CMK (cell line): ENCODE measurements around the gene SOST.
"Not testable (repeated sequence)": the region's sequence is repeated elsewhere in the genome, so short reads cannot be mapped to it uniquely, and the experiment has no call there.

Experiments
- DNase-seq: peaks from one replicate; pipeline ENCODE4 v3.0.0-alpha.2; 2010; ENCODE audit warnings: low read depth

Gene SOST

DNA sequence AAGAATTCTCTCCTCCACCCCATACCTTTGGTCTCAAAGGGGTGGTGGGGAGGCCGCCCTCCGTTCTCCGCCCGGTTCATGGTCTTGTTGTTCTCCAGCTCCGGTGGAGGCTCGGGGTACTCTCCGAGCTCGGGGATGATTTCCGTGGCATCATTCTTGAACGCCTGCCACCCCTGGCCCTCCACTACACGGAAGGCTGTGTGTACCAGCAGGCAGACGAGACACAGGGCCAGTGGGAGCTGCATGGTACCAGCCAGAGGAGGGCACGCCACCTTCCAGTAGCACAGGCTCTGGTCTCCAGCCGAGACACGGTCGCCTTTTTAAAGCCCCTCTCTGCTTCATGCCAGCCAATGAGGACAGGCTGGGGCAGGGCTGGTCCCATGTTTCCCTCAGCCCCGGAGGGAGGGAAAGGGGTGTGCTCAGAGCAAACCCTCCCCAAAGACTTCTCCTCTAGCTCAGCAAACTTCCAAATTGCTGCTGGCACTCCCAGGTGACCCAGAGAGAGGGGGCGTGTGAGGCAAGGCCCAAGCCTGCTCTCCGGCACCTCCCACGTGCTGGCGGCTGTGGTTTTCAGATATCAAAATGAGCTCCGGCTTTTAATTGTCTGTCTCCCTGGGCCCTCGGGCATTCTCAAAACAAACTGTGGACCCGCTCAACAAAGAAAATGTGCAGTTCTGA lies at the start of gene SOST:
Gene SOST, minus strand, starts transcription at position 295 of the 678 bp plus-strand sequence. Its CDS starts 50 bp downstream, at position 245.
- DNase-seq, result no peak

- no peak for DNase-seq
Measured at GRCh38 chr17:43808076-43808475, 49.5 kb upstream of the SOST start.

GRCh38 chr17:43805117-43805516 lies 46.5 kb upstream of the SOST start:
- no peak for DNase-seq

GRCh38 chr17:43803758-43804157 lies 45.2 kb upstream of the SOST start:
- DNase-seq, result no peak

DNA sequence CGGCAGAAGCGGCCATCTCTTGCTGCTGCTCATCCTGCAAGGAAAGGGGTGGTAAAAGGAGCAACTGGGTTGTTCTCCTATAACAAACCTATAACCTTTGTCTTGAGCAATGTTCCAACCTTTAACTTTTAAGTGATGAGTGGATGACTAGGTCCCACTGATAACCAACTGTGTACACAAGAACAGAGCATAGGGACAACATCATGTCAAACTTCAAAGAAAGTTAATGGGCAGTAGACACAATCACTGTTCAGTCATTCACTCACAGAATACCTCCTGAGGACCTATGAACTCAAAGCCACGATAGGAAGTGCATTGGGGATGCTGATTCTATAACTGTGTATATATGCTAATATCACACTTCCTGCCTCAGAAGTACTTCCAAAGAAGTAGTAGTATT lies 43.3 kb upstream of the SOST start:
- DNase-seq, result no peak

- DNase-seq, result no peak
Measured at GRCh38 chr17:43800736-43801135, 42.1 kb upstream of the SOST start.

DNA sequence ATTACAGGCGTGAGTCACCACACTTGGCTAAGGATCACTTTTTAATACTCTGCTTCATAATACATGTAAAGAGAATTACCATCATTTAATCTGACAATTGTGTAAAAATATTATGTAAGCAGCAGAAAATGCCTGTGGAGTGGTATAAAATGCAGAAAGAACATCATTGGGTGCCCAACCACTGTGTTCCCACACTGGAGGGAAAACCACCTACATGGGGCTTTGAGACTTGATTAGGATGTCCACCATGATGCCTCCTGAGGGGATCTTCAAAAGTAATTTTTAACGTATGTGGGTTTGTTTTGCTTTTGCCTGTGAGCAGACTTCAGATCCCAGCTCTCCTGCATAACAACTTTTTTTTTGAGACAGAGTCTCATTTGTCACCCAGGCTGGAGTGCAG lies 40.5 kb upstream of the SOST start:
- DNase-seq, result no peak

DNA sequence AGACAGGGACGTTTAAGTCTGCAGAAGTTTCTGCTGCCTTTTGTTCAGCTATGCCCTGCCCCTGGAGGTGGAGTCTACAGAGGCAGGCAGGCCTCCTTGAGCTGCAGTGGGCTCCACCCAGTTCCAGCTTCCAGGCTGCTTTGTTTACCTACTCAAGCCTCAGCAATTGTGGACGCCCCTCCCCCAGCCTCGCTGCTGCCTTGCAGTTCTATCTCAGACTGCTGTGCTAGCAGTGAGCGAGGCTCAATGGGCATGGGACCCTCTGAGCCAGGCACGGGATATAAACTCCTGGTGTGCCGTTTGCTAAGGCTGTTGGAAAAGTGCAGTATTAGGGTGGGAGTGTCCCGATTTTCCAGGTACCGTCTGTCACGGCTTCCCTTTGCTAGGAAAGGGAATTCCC lies 39.4 kb upstream of the SOST start:
- DNase-seq, result not testable (repeated sequence)

- DNase-seq, result not testable (repeated sequence)
Measured at GRCh38 chr17:43792668-43793067, 34.1 kb upstream of the SOST start.

DNA sequence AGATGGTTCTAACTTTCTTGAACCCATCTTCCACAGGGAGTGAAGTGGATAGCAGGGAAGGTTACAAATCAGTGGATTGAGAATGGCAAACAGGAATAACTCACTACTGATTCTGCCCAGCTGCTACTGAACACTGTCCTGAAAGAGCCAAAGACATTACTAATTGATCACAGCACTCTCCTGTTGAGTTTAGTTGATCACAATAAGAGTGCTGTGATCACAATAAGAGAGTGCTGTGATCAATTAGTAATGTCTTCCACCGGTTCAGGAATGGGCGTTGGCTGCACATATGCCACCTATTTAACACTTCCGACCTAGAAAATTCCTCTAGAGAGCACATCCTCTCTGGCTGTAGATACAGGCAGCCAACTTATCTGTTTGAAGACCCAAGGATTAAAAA lies 33.0 kb upstream of the SOST start:
- DNase-seq, result no peak

DNA sequence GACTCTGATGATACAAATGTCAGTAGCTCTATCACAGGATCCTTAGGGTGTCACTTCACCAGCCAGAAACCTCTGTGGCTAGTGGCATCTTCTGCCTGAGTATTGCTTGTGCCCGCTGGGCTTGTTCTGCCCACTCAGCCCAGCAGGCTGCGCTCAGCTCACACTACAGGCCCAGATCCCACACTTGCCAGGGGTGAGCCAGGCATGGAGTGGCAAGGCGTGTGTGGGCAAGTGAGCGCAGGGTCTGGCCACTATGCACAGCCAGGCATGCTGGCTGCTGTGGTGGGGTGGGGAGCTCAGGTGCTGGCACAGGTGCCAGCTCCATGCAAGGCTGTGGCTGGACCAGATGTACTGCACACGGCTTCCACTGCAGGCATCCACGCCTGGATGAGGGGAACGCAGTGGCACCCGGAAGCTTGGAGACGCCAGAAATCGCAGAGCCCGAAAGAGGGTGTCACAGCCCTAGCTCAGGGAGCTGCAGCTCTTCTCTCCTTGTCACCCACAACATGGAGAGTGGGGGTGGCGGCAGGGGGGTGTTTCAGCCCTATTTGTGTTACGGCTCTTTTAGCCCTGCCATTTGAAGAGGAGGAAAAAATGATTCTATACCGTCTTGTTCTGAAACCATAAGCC lies 31.8 kb upstream of the SOST start:
- no peak for DNase-seq

GRCh38 chr17:43789482-43789881 lies 30.9 kb upstream of the SOST start:
- no peak for DNase-seq

DNA sequence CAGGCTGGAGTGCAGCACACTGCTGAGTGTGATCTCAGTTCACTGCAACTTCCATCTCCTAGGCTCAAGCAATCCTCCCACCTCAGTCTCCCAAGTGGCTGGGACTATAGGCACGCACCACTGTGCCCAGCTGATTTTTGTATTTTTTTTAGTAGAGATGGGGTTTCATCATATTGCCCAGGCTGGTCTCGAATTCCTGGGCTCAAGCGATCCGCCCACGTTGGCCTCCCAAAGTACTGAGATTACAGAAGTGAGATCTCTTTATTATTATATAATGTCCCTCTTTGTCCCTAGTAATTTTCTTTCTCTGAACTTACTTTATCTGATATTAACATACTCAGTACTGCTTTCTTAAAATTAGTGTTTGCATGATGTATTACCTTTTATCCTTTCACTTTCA lies 29.9 kb upstream of the SOST start:
- DNase-seq, result no peak

GRCh38 chr17:43787728-43788127 lies 29.1 kb upstream of the SOST start:
- no peak for DNase-seq

DNA sequence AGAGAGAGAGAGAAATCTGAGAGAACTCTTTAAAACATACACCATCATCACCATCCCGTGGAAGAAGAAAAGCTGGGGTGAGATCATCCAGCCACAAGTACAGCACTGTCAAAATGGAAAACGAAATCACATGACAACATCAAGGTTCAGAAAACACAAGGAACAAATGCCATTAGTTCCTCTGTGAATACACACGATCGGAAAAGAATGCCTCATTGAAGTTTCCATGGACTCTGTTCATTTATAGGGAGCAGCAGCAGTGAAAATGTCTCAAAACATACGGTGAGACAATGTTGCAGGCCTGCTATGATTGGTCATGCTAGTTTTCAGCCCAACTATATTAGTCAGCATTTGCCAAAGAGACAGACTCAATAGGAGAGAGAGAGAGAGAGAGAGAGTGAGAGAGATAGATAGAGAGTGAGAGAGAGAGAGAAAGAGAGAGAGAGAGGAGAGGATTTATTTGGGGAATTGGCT lies 26.1 kb upstream of the SOST start:
- DNase-seq, result no peak

- no peak for DNase-seq
Measured at GRCh38 chr17:43784068-43784467, 25.5 kb upstream of the SOST start.

- DNase-seq, result no peak
Measured at GRCh38 chr17:43782913-43783680, 24.5 kb upstream of the SOST start.

GRCh38 chr17:43780135-43780534 lies 21.5 kb upstream of the SOST start, which contains the start of gene CFAP97D1:
CFAP97D1 (plus strand) TSS chr17:43780435; CDS start chr17:43780463, 28 bp downstream.
- no peak for DNase-seq

DNA sequence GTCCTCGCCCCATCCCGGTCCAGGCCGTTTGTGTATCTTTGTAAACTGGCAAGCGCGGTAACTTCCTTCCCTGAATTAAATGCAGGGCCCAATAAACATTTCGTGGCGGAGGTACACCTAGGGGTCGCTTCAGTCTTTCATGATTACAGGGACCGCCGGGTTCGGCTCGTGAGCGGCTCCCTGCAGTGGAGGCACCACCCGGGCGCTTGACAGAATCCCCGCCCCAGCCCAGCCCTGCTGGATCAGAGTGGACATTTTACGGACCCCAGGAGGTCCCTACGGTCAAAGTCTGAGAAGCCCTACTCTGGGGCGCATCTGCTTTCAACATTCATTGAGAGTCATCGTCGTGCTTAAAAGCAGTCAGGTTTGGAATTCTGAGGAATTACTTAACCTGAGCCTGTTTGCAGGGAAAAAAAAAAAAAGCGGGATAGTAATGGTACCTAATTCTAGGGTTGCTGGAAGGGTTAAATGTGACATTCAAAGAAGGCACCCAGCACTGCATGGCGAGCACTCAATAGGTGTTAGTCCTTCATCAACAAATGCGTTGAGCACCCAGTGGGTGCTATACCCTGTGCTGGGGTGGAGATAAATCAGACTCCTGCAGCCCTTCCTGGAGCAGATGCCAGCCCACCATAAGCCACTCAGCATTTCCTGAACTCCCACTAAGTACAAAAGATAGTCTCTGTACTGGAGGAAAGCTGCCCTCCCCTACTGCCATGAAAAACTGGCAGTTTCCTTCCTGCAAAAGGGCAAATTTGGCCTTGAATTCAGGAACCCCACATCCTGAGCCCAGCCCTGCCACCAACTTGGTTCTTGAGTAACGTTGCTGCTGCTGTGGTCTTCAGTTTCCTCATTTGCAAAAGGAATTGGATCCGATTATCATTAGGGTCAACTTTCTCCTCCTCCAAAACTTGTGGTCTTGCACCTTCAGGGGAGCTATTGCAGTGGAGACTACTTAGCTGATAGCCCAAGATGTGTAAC lies 20.8 kb upstream of the SOST start:
- no peak for DNase-seq

GRCh38 chr17:43778337-43779144 lies 19.9 kb upstream of the SOST start, which contains the start of gene DUSP3:
DUSP3 (minus strand) TSS chr17:43778977; CDS start chr17:43778924, 53 bp downstream.
- no peak for DNase-seq
